ENCODE results near the gene SOD2. TPM values are rescaled to one million over a fixed set of nuclear protein-coding genes. Genes with fewer than 3 reads are reported as not detected.
"Not testable (repeated sequence)": the region's sequence is repeated elsewhere in the genome, so short reads cannot be mapped to it uniquely, and the experiment has no call there.

Gene SOD2
- total RNA-seq, 2 donors from 2014 or later, result 64.3 to 88.8 TPM

DNA sequence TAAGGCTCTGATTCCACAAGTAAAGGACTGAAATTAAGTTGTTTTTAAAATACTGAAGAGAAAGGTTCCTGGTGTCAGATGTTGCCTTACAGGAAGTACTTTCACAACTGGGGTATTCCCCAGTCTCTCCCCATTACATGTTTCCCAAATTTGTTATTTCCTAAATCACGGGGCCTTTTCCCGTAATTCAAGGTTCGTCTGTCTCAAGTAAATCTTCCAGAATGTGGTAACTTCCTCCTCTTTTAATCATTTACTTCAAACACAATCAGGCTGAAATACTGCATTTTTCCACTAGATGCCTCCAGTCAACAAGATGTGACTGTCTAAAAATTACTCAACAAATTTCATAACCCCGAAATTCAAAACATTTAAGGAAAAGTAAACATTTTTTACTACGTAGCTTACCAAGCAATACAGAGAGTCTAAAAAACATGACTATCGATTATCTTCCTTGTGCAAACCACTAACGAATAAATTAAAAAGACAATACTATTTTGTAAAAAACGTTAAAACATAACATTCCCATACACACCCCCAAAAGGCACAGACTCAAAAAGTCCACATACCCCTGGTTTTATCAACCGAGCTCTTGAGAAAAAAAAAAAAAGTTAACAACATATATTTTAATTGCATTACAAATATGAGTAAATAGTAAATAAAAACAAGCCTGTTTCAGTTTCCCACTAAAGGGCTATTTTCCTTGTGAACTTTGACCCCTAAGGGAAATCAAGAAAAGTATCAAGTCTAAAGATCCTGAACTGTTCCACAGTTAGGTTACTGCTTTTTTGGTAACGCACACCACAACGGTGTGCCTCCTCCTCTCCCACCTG is 1.7 kb downstream of the SOD2 start:
- H3K27me3 Mint-ChIP-seq (ENCODE audit: insufficient read depth), result peaks cover 1% of the 10 kb centered on the region
- TF ChIP-seq, protein P1, sequence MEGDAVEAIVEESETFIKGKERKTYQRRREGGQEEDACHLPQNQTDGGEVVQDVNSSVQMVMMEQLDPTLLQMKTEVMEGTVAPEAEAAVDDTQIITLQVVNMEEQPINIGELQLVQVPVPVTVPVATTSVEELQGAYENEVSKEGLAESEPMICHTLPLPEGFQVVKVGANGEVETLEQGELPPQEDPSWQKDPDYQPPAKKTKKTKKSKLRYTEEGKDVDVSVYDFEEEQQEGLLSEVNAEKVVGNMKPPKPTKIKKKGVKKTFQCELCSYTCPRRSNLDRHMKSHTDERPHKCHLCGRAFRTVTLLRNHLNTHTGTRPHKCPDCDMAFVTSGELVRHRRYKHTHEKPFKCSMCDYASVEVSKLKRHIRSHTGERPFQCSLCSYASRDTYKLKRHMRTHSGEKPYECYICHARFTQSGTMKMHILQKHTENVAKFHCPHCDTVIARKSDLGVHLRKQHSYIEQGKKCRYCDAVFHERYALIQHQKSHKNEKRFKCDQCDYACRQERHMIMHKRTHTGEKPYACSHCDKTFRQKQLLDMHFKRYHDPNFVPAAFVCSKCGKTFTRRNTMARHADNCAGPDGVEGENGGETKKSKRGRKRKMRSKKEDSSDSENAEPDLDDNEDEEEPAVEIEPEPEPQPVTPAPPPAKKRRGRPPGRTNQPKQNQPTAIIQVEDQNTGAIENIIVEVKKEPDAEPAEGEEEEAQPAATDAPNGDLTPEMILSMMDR (conservative IDR thresholded peaks at IDR 0.05), result peak; percentile 71
- H3K9me3 Mint-ChIP-seq, result no peaks in the 10 kb centered on the region
- peaks cover 28% of the 10 kb centered on the region for H3K36me3 Mint-ChIP-seq (ENCODE audit: low read depth)
- peaks cover 22% of the 10 kb centered on the region for H3K4me1 Mint-ChIP-seq
- no peak for DNase-seq
- H3K4me3 Mint-ChIP-seq, result peak overlapping the region; percentile 82
- Histone ChIP-seq H3K36me3 (ENCODE audit: control insufficient read depth, insufficient read depth, low read length) (peaks cover 24% of the 10 kb centered on the region), H3K9ac (ENCODE audit: extremely low read depth, low read length, poor library complexity, severe bottlenecking) (no peak overlapping the region), H3K9me3 (ENCODE audit: control insufficient read depth, low read length) (no peaks in the 10 kb centered on the region), H3K27ac (ENCODE audit: low read depth, low read length) (no peak overlapping the region), H3K4me3 (ENCODE audit: low read length) (peak overlapping the region; percentile 95), H3K4me1 (ENCODE audit: control insufficient read depth, insufficient read depth, low read length) (peaks cover 4% of the 10 kb centered on the region), H3K27me3 (ENCODE audit: control insufficient read depth, insufficient read depth, low read length, poor library complexity, severe bottlenecking) (no peaks in the 10 kb centered on the region)
- 71 to 79% methylated on average over 7 to 11 of the region's 11 CpGs for WGBS, 2 experiments (ENCODE audit: insufficient coverage in 1 of 2, insufficient read length in 1 of 2)
- H3K27ac Mint-ChIP-seq, result no peak overlapping the region

DNA sequence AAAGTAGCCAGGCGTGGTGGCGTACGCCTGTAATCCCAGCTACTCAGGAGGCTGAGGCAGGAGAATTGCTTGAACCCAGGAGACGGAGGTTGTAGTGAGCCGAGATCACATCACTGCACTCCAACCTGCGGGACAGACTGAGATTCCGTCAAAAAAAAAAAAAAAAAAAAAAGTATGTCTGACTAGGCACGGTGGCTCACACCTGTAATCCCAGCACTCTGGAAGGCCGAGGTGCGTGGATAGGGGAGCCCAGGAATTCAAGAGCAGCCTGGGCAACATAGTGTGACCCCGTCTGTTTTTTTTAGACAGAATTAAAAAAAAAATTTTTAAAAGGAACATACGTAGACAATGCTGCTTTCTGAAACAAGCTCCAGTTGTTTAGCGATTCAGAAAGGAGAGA is 2.9 kb downstream of the SOD2 start:
- WGBS, 2 experiments (ENCODE audit: insufficient coverage in 1 of 2, insufficient read length in 1 of 2), result 93 to 100% methylated on average over 4 to 13 of the region's 13 CpGs
- H3K9me3 Mint-ChIP-seq; H3K27me3 ChIP-seq (ENCODE audit: control insufficient read depth, insufficient read depth, low read length, poor library complexity, severe bottlenecking); H3K27ac ChIP-seq (ENCODE audit: low read depth, low read length); H3K9me3 ChIP-seq (ENCODE audit: control insufficient read depth, low read length); H3K4me3 ChIP-seq (ENCODE audit: low read length); DNase-seq; H3K27me3 Mint-ChIP-seq (ENCODE audit: insufficient read depth); H3K4me3 Mint-ChIP-seq; H3K27ac Mint-ChIP-seq; H3K4me1 ChIP-seq (ENCODE audit: control insufficient read depth, insufficient read depth, low read length); H3K9ac ChIP-seq (ENCODE audit: extremely low read depth, low read length, poor library complexity, severe bottlenecking): not testable (repeated sequence)
- Mint-ChIP-seq H3K4me1 (peaks cover 22% of the 10 kb centered on the region), H3K36me3 (ENCODE audit: low read depth) (peaks cover 37% of the 10 kb centered on the region)
- H3K36me3 ChIP-seq (ENCODE audit: control insufficient read depth, insufficient read depth, low read length), result peaks cover 32% of the 10 kb centered on the region

DNA sequence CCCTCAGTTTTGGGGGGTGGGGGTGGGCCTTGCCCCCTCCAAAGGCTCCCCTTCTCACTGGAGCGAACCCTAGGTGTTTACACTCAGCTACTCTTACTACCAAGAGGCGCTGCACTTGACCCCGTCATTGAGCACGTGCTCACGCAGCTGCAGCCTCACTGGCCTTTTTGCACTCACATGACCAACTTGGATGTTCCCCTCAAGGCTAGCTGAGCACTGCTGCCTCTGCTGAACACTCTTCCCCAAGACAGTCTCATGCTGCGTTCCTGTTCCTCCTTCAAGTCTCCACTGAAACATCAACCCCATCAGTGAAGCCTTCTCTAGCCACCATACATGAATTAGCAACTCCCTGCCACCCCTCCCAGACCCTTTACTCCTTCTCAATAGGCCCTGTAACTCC is 4.0 kb downstream of the SOD2 start:
- Histone ChIP-seq H3K27ac (ENCODE audit: low read depth, low read length) (no peak overlapping the region), H3K4me1 (ENCODE audit: control insufficient read depth, insufficient read depth, low read length) (peaks cover 4% of the 10 kb centered on the region), H3K4me3 (ENCODE audit: low read length) (no peak overlapping the region), H3K27me3 (ENCODE audit: control insufficient read depth, insufficient read depth, low read length, poor library complexity, severe bottlenecking) (no peaks in the 10 kb centered on the region), H3K9ac (ENCODE audit: extremely low read depth, low read length, poor library complexity, severe bottlenecking) (no peak overlapping the region), H3K9me3 (ENCODE audit: control insufficient read depth, low read length) (no peaks in the 10 kb centered on the region), H3K36me3 (ENCODE audit: control insufficient read depth, insufficient read depth, low read length) (peaks cover 42% of the 10 kb centered on the region)
- peak overlapping the region; percentile 76 for H3K27ac Mint-ChIP-seq
- DNase-seq, result no peak
- TF ChIP-seq, protein P1 (conservative IDR thresholded peaks at IDR 0.05), result no peak
- H3K9me3 Mint-ChIP-seq, result no peaks in the 10 kb centered on the region
- peaks cover 15% of the 10 kb centered on the region for H3K4me1 Mint-ChIP-seq
- peaks cover 39% of the 10 kb centered on the region for H3K36me3 Mint-ChIP-seq (ENCODE audit: low read depth)
- H3K27me3 Mint-ChIP-seq (ENCODE audit: insufficient read depth), result no peaks in the 10 kb centered on the region
- no peak overlapping the region for H3K4me3 Mint-ChIP-seq
- 89 to 96% methylated on average over 5 to 6 of the region's 6 CpGs for WGBS, 2 experiments (ENCODE audit: insufficient coverage in 1 of 2, insufficient read length in 1 of 2)
